Left ventricle myocardium inferior (tissue), 1 donor: ENCODE results near the gene SYK. TPM values are rescaled to one million over a fixed set of nuclear protein-coding genes. Genes with fewer than 3 reads are reported as not detected.
A peak's percentile ranks its signal among the peaks of the same experiment; 100 is the strongest.

Source experiments
- DNase-seq: peaks from one replicate; pipeline ENCODE4 v3.0.0-alpha.2; 2020
- H3K27ac ChIP-seq: fragments of 200-600 bp; replicated peaks from 2 replicates; pipeline ENCODE4 v1.8.0; 2021
- H3K27me3 ChIP-seq: fragments of 200-600 bp; 2 replicates; pipeline ENCODE4 v1.8.0; 2021; ENCODE audit warnings: low read depth
- H3K36me3 ChIP-seq: fragments of 200-600 bp; 2 replicates; pipeline ENCODE4 v1.8.0; 2021
- H3K4me1 ChIP-seq: fragments of 200-600 bp; 2 replicates; pipeline ENCODE4 v1.8.0; 2021
- H3K4me3 ChIP-seq: fragments of 200-600 bp; 2 replicates; pipeline ENCODE4 v1.8.0; 2021; ENCODE audit warnings: mild to moderate bottlenecking, moderate library complexity
- H3K9me3 ChIP-seq: fragments of 200-600 bp; replicated peaks from 2 replicates; pipeline ENCODE4 v1.8.0; 2021
- intact Hi-C: fragments of 100-400 bp; cut with micrococcal nuclease; formaldehyde crosslinking; loops from one replicate; pipeline ENCODE4 v1.11.0; 2022
- total RNA-seq: library from RNA; stranded (reverse); fragmentation: NEBNext Ultra II Directional; extraction: Animal tissue kit (Norgen Biotek cat#: 25700); gene quantifications from one replicate; pipeline ENCODE4 v1.2.1, GENCODE V29; 2021
- TF ChIP-seq, protein P1 (sequence below): fragments of 200-600 bp; IDR thresholded peaks from 2 replicates; pipeline ENCODE4 v1.8.0; 2021; ENCODE audit warnings: antibody characterized with exemption, mild to moderate bottlenecking, borderline replicate concordance
- donor health status: DM: no; HTN: yes; CAD: no; lungs with severe emphysema.

The SYK gene
- total RNA-seq, 1 donor from 2014 or later = 5.4 TPM

- Histone ChIP-seq H3K27me3 (peaks cover 60% of the 10 kb centered on the region), H3K36me3 (no peaks in the 10 kb centered on the region), H3K9me3 (no peaks in the 10 kb centered on the region), H3K4me3 (no peak overlapping the region), H3K27ac (no peak overlapping the region), H3K4me1 (no peaks in the 10 kb centered on the region)
- intact Hi-C loops = no loop called here
- TF ChIP-seq, protein P1, sequence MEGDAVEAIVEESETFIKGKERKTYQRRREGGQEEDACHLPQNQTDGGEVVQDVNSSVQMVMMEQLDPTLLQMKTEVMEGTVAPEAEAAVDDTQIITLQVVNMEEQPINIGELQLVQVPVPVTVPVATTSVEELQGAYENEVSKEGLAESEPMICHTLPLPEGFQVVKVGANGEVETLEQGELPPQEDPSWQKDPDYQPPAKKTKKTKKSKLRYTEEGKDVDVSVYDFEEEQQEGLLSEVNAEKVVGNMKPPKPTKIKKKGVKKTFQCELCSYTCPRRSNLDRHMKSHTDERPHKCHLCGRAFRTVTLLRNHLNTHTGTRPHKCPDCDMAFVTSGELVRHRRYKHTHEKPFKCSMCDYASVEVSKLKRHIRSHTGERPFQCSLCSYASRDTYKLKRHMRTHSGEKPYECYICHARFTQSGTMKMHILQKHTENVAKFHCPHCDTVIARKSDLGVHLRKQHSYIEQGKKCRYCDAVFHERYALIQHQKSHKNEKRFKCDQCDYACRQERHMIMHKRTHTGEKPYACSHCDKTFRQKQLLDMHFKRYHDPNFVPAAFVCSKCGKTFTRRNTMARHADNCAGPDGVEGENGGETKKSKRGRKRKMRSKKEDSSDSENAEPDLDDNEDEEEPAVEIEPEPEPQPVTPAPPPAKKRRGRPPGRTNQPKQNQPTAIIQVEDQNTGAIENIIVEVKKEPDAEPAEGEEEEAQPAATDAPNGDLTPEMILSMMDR = no peak
- DNase-seq = no peak
These were observed 5.7 kb upstream of the SYK start for GRCh38 chr9:90795871-90796317.

DNA sequence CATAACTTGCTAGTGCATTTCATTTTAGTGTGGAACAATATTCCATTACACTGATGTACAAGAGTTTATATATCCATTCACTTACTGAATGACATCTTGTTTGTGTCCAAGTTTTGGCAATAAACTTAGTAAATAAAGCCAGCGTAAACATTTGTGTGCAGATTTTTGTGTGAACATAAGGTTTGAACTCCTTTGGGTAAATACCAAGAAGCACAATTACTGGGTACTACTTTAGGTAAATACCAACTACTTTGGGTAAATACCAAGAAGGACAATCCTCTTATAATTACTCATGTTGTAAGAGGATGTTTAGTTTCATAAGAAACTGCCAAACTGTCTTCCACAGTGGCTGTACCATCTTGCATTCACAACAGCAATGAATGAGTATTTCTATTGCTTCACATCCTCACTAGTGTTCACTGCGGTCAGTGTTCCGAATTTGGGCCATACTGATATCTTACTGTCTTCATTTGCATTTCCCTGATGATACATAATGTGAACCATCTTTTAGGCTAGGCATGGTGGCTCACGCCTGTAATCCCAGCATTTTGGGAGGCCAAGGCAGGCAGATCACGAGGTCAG lies 2.3 kb upstream of the SYK start:
- no peaks in the 10 kb centered on the region for H3K9me3 ChIP-seq
- intact Hi-C loops = no loop called here
- DNase-seq = no peak
- peaks cover 94% of the 10 kb centered on the region for H3K27me3 ChIP-seq
- H3K4me3 ChIP-seq = no peak overlapping the region
- peaks cover 11% of the 10 kb centered on the region for H3K4me1 ChIP-seq
- H3K27ac ChIP-seq = no peak overlapping the region
- no peaks in the 10 kb centered on the region for H3K36me3 ChIP-seq
- TF ChIP-seq, protein P1 = no peak

- H3K27me3 ChIP-seq = peaks cover 92% of the 10 kb centered on the region
- peak overlapping the region; percentile 50 for H3K27ac ChIP-seq
- H3K36me3 ChIP-seq = no peaks in the 10 kb centered on the region
- DNase-seq = no peak
- H3K4me3 ChIP-seq = peak overlapping the region; percentile 59
- H3K9me3 ChIP-seq = no peaks in the 10 kb centered on the region
- intact Hi-C loops = no loop called here
- peaks cover 11% of the 10 kb centered on the region for H3K4me1 ChIP-seq
- TF ChIP-seq, protein P1 = no peak
These were observed 329 bp downstream of the SYK start for GRCh38 chr9:90801973-90802322.

DNA sequence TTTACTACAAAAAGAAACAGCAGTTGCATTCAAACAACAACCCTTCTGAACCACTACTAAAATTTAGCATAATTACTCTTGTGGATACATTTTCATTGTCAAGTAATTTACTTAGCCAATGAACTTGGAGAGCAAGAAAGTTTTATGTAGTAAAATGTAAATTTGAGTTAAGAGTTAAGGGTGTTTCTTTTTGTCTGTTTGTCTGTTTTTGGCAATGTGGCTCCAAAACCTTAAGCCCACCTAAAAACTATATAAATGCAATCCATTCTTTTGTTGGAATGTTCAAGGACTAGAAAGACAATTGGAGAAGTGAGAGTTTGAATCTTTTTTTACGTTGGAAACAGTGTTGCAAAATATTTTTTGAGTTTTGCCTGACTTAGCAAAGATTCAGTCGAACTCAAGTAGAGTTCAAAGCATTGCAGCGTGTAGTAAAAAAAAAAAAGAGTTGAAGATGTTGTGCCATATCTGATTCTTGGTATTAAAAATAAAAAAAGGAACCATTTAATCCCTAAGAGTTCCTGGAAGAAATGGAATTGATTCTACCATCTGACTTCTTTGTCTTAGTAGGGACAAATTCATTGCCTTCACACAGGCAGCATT lies 867 bp downstream of the SYK start:
- H3K27ac ChIP-seq = peak overlapping the region; percentile 50
- no peaks in the 10 kb centered on the region for H3K9me3 ChIP-seq
- peak overlapping the region; percentile 59 for H3K4me3 ChIP-seq

GRCh38 chr9:90803860-90804593 lies 2.4 kb downstream of the SYK start:
- Histone ChIP-seq H3K4me1 (peaks cover 11% of the 10 kb centered on the region), H3K27me3 (peaks cover 93% of the 10 kb centered on the region), H3K9me3 (no peaks in the 10 kb centered on the region), H3K27ac (no peak overlapping the region), H3K36me3 (no peaks in the 10 kb centered on the region), H3K4me3 (peak overlapping the region; percentile 15)
- TF ChIP-seq, protein P1 = no peak
- intact Hi-C loops = no loop called here
- no peak for DNase-seq

More for the DNA sequence above, 867 bp downstream of the SYK start:
- no peak for DNase-seq
- Histone ChIP-seq H3K36me3 (no peaks in the 10 kb centered on the region), H3K27me3 (peaks cover 93% of the 10 kb centered on the region), H3K4me1 (peaks cover 11% of the 10 kb centered on the region)
- intact Hi-C loops = no loop called here
- TF ChIP-seq, protein P1 = no peak
